Measurements from ENCODE around the gene FGF5.

Gene FGF5

GRCh38 chr4:80305466-80305865 is 39.0 kb downstream of the FGF5 start:
- DNase-seq (ENCODE audit: low read depth) = peak; percentile 49
- TF ChIP-seq, protein P1, sequence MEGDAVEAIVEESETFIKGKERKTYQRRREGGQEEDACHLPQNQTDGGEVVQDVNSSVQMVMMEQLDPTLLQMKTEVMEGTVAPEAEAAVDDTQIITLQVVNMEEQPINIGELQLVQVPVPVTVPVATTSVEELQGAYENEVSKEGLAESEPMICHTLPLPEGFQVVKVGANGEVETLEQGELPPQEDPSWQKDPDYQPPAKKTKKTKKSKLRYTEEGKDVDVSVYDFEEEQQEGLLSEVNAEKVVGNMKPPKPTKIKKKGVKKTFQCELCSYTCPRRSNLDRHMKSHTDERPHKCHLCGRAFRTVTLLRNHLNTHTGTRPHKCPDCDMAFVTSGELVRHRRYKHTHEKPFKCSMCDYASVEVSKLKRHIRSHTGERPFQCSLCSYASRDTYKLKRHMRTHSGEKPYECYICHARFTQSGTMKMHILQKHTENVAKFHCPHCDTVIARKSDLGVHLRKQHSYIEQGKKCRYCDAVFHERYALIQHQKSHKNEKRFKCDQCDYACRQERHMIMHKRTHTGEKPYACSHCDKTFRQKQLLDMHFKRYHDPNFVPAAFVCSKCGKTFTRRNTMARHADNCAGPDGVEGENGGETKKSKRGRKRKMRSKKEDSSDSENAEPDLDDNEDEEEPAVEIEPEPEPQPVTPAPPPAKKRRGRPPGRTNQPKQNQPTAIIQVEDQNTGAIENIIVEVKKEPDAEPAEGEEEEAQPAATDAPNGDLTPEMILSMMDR (IDR thresholded peaks at IDR 0.05; ENCODE audit: low read length, missing control alignments) = no peak
- no peak overlapping the region for H3K4me3 ChIP-seq (replicated peaks; ENCODE audit: low read depth, low read length)

DNA sequence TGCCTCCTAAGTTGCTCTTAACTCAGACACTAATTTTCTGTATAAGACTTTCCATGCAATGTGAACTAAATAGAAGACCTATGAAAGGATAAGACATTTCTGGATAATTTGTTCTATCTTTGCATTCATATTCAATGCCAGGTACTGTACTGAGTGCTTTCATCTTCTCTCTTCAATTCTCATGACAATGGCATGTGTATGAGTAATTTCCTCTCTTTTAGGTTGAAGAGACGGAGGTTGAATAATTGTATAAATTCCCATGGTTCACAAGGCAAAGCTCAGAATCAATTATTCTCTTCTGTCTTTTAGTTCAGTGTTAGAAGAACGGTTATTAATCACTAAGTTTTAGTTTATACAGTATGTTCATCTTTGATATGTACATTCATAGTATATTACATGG is 39.8 kb downstream of the FGF5 start:
- peak; percentile 42 for DNase-seq (ENCODE audit: low read depth)
- TF ChIP-seq, protein P1 (IDR thresholded peaks at IDR 0.05; ENCODE audit: low read length, missing control alignments) = no peak
- H3K4me3 ChIP-seq (replicated peaks; ENCODE audit: low read depth, low read length) = no peak overlapping the region

- no peak overlapping the region for H3K4me3 ChIP-seq (replicated peaks; ENCODE audit: low read depth, low read length)
- TF ChIP-seq, protein P1 (IDR thresholded peaks at IDR 0.05; ENCODE audit: low read length, missing control alignments) = no peak
- DNase-seq (ENCODE audit: low read depth) = peak; percentile 29
Measured at GRCh38 chr4:80307183-80307735, 40.8 kb downstream of the FGF5 start.

DNA sequence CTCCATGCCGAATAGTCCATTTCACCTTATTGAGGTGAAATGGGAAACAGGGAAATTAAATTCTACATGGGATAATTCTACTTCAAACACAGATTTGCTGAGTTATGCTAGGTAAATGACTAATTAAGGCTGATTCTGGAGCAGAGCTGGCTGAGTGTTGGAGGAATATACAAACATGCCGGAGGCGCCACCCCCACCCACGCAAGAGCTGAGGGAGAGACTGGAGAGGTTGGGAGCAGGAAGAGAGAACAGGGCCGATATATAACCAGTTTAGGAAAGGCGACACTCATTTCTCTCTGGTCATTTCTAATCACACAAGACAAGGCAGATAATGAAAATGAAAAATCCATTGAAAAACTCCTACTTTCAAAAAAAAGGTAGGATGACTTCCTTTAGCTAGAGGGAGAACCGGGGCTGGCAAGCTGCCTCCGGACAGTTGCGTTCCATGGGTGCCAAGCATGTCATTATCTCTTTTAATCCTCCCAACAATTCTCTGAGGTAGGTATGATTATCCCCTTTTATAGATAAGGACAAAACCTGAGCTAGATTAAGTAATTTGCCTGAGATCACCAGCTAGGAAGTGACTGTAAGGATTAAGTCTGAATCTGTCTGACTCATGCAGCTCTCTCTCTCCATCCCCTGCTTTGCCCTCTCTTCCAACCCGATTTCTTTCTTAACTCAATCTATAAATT is 41.5 kb downstream of the FGF5 start:
- H3K4me3 ChIP-seq (replicated peaks; ENCODE audit: low read depth, low read length) = peak overlapping the region; percentile 31
- DNase-seq (ENCODE audit: low read depth) = peak; percentile 56
- TF ChIP-seq, protein P1 (IDR thresholded peaks at IDR 0.05; ENCODE audit: low read length, missing control alignments) = no peak

GRCh38 chr4:80308466-80308822 is 42.0 kb downstream of the FGF5 start:
- TF ChIP-seq, protein P1 (IDR thresholded peaks at IDR 0.05; ENCODE audit: low read length, missing control alignments) = no peak
- no peak for DNase-seq (ENCODE audit: low read depth)
- H3K4me3 ChIP-seq (replicated peaks; ENCODE audit: low read depth, low read length) = no peak overlapping the region

- DNase-seq (ENCODE audit: low read depth) = peak; percentile 91
- no peak overlapping the region for H3K4me3 ChIP-seq (replicated peaks; ENCODE audit: low read depth, low read length)
- TF ChIP-seq, protein P1 (IDR thresholded peaks at IDR 0.05; ENCODE audit: low read length, missing control alignments) = no peak
Measured at GRCh38 chr4:80309294-80310004, 43.0 kb downstream of the FGF5 start.

Measured in fibroblast of pulmonary artery (primary cell).